T-cell (primary cell): ENCODE data around the gene IRF9. TPM values are rescaled to one million over a fixed set of nuclear protein-coding genes. Genes with fewer than 3 reads are reported as not detected.
A peak's percentile ranks its signal among the peaks of the same experiment; 100 is the strongest.

Experiments
- ATAC-seq, 4 experiments: fragments of 200-7000 bp in 3 of 4; fragments of 150-1000 bp in 1 of 4; cut with Tn5 transposase; replicated peaks in 1 of 4; 1 replicate in 3 of 4; 2 replicates in 1 of 4; pipeline ENCODE4 v1.10.0; 2021; ENCODE audit warnings: moderate library complexity in 3 of 4, mild to moderate bottlenecking in 2 of 4, moderate number of reproducible peaks in 1 of 4
- CTCF ChIA-PET, 2 donors: fragments of 300-600 bp; sonication (Branson Sonifier 250); formaldehyde crosslinking; loops; one replicate each; lab custom pipeline; 2022; ENCODE audit warnings: antibody characterized with exemption in 2 of 2; lab: Charles Lee
- POLR2A ChIA-PET, 2 donors: fragments of 300-600 bp; sonication (Branson Sonifier 250); formaldehyde crosslinking; loops; one replicate each; lab custom pipeline; 2022; ENCODE audit warnings: antibody characterized with exemption in 2 of 2; lab: Charles Lee
- DNase-seq, 35 experiments: peaks; one replicate each; pipeline versions ENCODE4 v3.0.0 to v3.0.0-alpha.2; 2013 to 2023
- H3K27ac ChIP-seq: one replicate; pipeline ENCODE4 v1.5.1; 2013; ENCODE audit warnings: low read length
- H3K27me3 ChIP-seq, 2 experiments: replicated peaks in 1 of 2; 1 replicate in 1 of 2; 2 replicates in 1 of 2; pipeline versions ENCODE4 v1.6.1 to v1.7.0; 2013; ENCODE audit warnings: low read length in 1 of 2, mixed read lengths in 1 of 2; ENCODE audit not compliant: control insufficient read depth in 2 of 2, insufficient read depth in 2 of 2; ENCODE audit errors: extremely low read depth in 1 of 2
- H3K36me3 ChIP-seq, 2 donors: 1 replicate in 1 of 2; 2 replicates in 1 of 2; pipeline versions ENCODE4 v1.6.1 to v1.7.0; 2013; ENCODE audit warnings: low read length in 1 of 2; ENCODE audit not compliant: control insufficient read depth in 2 of 2, insufficient read depth in 1 of 2; ENCODE audit errors: extremely low read depth in 1 of 2
- H3K4me1 ChIP-seq, 2 experiments: 1 replicate in 1 of 2; 2 replicates in 1 of 2; pipeline versions ENCODE4 v1.6.1 to v1.7.0; 2013; ENCODE audit warnings: low read length in 2 of 2, mixed read lengths in 1 of 2; ENCODE audit not compliant: insufficient read depth in 2 of 2, control insufficient read depth in 1 of 2; ENCODE audit errors: extremely low read depth in 1 of 2
- H3K4me3 ChIP-seq, 2 donors: 1 replicate in 1 of 2; 2 replicates in 1 of 2; pipeline versions ENCODE4 v1.5.1 to v1.7.0; 2013; ENCODE audit warnings: mild to moderate bottlenecking in 2 of 2, low read length in 1 of 2, moderate library complexity in 1 of 2; ENCODE audit not compliant: control insufficient read depth in 1 of 2; ENCODE audit errors: extremely low read depth in 1 of 2
- H3K9me3 ChIP-seq: 2 replicates; pipeline ENCODE4 v1.7.0; 2013
- H3K27ac Mint-ChIP-seq, 2 donors: one replicate each; pipeline ENCODE4 v1.8.0; 2020 to 2021; ENCODE audit warnings: mild to moderate bottlenecking in 2 of 2, mixed read lengths in 2 of 2
- H3K27me3 Mint-ChIP-seq, 2 donors: one replicate each; pipeline ENCODE4 v1.8.0; 2021 to 2022; ENCODE audit warnings: mixed read lengths in 2 of 2
- H3K36me3 Mint-ChIP-seq: one replicate; pipeline ENCODE4 v1.8.0; 2021; ENCODE audit warnings: mixed read lengths
- H3K4me1 Mint-ChIP-seq, 3 donors: one replicate each; pipeline ENCODE4 v1.8.0; 2020 to 2022; ENCODE audit warnings: mixed read lengths in 3 of 3, mild to moderate bottlenecking in 1 of 3
- H3K4me3 Mint-ChIP-seq, 3 donors: one replicate each; pipeline ENCODE4 v1.8.0; 2020 to 2022; ENCODE audit warnings: mild to moderate bottlenecking in 3 of 3, mixed read lengths in 3 of 3, moderate library complexity in 3 of 3
- H3K9me3 Mint-ChIP-seq, 3 donors: one replicate each; pipeline ENCODE4 v1.8.0; 2020 to 2022; ENCODE audit warnings: mixed read lengths in 3 of 3
- WGBS: methylation state at CpG from one replicate; pipeline ENCODE4 v1.1.5; 2013; ENCODE audit warnings: missing lambda C conversion rate; ENCODE audit not compliant: insufficient coverage; 5-methylcytosine and 5-hydroxymethylcytosine counted together
- total RNA-seq, 35 experiments: library from RNA in 6 of 35; stranded (reverse) in 6 of 35; fragments of 120-200 nt in 1 of 35; gene quantifications; one replicate each; pipeline versions ENCODE4 v1.2.1 to v1.2.4 and lab custom pipeline; 2013 to 2026

The IRF9 gene
- total RNA-seq, 5 donors from 2014 or later (not counting 1 experiment from before 2014, with no cell fraction given), result 201 to 285 (median 215) TPM

DNA sequence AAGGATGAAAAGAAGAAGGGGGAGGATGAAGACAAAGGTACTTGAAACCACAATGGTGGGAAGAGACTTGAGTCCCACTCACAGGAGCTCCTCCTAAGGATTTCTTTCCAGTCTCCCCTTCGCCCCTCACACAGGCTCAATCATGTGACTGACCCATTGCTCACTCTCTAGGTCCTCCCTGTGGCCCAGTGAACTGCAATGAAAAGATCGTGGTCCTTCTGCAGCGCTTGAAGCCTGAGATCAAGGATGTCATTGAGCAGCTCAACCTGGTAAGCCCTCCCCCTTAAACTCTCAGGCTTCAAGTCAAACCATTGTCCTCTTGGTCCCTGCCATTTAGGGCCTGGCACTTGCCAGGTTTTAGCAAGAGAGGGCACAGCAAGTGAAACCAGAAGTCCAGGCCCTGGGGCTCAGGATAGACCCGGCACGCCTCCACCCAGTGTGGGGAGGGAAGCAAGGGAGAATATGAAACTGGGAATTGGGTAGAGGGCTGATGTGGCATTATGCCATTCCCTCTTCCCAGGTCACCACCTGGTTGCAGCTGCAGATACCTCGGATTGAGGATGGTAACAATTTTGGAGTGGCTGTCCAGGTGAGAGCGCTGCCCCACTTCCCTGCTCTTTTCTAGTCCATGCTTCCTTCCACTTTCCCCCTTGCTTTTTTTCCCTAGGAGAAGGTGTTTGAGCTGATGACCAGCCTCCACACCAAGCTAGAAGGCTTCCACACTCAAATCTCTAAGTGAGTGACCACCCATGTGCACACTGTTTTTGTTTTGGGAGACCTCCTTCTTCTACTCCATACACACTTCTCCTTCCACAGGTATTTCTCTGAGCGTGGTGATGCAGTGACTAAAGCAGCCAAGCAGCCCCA lies 23.3 kb upstream of the IRF9 start:
- Mint-ChIP-seq H3K9me3 (no peaks in the 10 kb centered on the region), H3K27me3 (no peaks in the 10 kb centered on the region), H3K36me3 (peaks cover 17% of the 10 kb centered on the region), H3K4me3 (peak overlapping the region; percentile 83 to 97 (median 88)), H3K4me1 (peaks cover 60 to 67% (median 65%) of the 10 kb centered on the region in 3 donors), H3K27ac (peak overlapping the region; percentile 90 to 94)
- H3K9me3 ChIP-seq, result no peaks in the 10 kb centered on the region
- no peak for ATAC-seq
- CTCF ChIA-PET, result interaction anchor here (0.7 to 3.1 kb wide), 5 partner anchors 9 to 23 kb away, joined by 3 to 15 read pairs (median 6); partner anchors contain the start of genes PSME2 (in 2 of the 2), RNF31 (in 2 of the 2), DCAF11 (in 1 of the 2) and IRF9 (in 1 of the 2)
- H3K4me3 ChIP-seq, result no peak overlapping the region
- POLR2A ChIA-PET, result interaction anchor here (0.6 to 1.6 kb wide), 3 partner anchors 9 to 76 kb away, joined by 3 to 4 read pairs (median 4); partner anchors contain the start of gene RNF31 (in 1 of the 2)
- H3K27me3 ChIP-seq, result no peaks in the 10 kb centered on the region
- H3K27ac ChIP-seq, result no peak overlapping the region
- no peak for DNase-seq
- H3K36me3 ChIP-seq, result peaks cover 13 to 26% of the 10 kb centered on the region in 2 donors
- WGBS, result 85% methylated on average over 3 of the region's 8 CpGs
- H3K4me1 ChIP-seq, result peaks cover 21 to 62% of the 10 kb centered on the region in 2 experiments

DNA sequence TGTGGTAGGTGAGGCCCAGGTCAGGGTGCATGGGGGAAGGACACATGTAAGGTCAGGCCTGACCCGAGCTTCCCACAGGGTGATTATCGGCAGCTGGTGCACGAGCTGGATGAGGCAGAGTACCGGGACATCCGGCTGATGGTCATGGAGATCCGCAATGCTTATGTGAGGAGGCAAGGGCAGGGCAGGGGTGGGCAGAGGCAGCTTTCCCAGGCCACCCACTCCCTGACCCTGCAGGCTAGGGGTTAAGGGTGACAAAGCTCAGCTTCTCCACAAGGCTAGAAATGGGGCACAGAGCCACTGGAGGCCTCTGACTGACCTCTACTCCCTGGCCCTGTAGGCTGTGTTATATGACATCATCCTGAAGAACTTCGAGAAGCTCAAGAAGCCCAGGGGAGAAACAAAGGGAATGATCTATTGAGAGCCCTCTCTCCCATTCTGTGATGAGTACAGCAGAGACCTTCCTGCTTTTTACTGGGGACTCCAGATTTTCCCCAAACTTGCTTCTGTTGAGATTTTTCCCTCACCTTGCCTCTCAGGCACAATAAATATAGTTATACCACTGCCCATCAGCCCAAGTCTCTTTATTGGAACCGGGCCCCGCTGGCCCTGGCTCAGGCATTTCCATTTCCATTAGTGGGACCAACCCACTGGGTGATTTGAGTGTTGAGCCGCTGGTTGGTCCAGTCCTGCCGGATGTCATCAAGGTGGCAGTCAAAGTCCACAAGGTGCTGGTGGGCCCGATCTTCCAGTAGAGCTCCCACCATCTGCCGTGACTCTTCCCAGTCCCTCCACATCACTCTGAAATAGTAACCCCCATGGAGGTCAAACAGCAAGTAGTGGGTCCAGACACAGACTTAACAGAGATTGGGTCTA lies 22.4 kb upstream of the IRF9 start:
- no peaks in the 10 kb centered on the region for H3K9me3 ChIP-seq
- POLR2A ChIA-PET, result interaction anchor here in 1 of 2 donors (0.6 kb wide), 1 partner anchor 8 kb away, joined by 3 read pairs; the partner anchor contains the start of gene RNF31
- no peak for ATAC-seq
- Mint-ChIP-seq H3K4me1 (peaks cover 64 to 70% (median 68%) of the 10 kb centered on the region in 3 donors), H3K4me3 (peak overlapping the region; percentile 62 to 97 (median 70)), H3K27ac (peak overlapping the region; percentile 79 to 94), H3K27me3 (no peaks in the 10 kb centered on the region), H3K36me3 (peaks cover 24% of the 10 kb centered on the region), H3K9me3 (no peaks in the 10 kb centered on the region)
- H3K27ac ChIP-seq, result no peak overlapping the region
- 94% methylated on average over 13 of the region's 13 CpGs for WGBS
- CTCF ChIA-PET, result interaction anchor here in 1 of 2 donors (1.0 to 3.1 kb wide), 2 partner anchors 9 to 24 kb away, joined by 3 to 15 read pairs; partner anchors contain the start of genes DCAF11, NRL, PSME2 and RNF31
- DNase-seq, result no peak
- no peak overlapping the region for H3K4me3 ChIP-seq
- peaks cover 16 to 35% of the 10 kb centered on the region in 2 donors for H3K36me3 ChIP-seq
- H3K4me1 ChIP-seq, result peaks cover 17 to 57% of the 10 kb centered on the region in 2 experiments
- H3K27me3 ChIP-seq, result no peaks in the 10 kb centered on the region

DNA sequence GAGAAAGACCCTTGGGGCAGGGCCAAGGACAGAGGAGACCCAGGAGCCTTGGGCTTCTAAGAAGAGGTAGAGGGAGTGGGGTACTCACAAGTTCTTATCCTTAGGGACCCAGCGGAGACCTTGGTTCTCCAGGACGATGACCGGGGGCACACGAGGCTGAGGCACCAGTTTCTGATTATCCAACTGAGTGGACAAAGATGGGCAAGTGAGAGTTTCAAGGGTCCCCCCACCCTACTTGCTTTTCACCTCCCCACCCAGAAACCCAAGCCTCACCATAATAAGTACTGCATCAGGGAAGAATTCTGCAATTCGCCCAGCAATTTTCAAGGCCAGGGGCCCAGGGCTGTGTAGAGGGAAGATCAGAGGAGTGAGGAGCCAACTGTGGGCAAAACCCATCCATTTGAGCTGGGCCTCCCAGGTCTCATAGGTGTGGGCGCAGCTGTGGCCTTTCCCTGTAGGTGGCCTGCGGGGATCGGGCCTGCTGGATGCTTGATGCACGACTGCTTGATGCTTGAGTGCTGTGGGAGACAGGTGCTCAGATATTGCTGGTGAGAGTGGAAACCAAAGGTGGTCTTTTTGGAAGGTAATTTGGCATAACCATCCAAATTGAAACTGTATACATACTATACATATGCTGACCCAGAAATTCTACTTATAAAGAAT lies 21.7 kb upstream of the IRF9 start:
- Histone ChIP-seq H3K27me3 (no peaks in the 10 kb centered on the region), H3K9me3 (no peaks in the 10 kb centered on the region), H3K36me3 (peaks cover 19 to 43% of the 10 kb centered on the region in 2 donors), H3K4me3 (no peak overlapping the region), H3K27ac (no peak overlapping the region), H3K4me1 (peaks cover 17 to 63% of the 10 kb centered on the region in 2 experiments)
- ATAC-seq (no peak), DNase-seq (peak in 1 of 35 experiments; percentile 30)
- ChIA-PET CTCF (no interaction called here), POLR2A (interaction anchor here in 1 of 2 donors (0.5 kb wide), 1 partner anchor 50 kb away, joined by 3 read pairs; no protein-coding TSS in a partner anchor)
- Mint-ChIP-seq H3K27ac (peak overlapping the region; percentile 57 to 70), H3K4me1 (peaks cover 68 to 74% (median 72%) of the 10 kb centered on the region in 3 donors), H3K9me3 (no peaks in the 10 kb centered on the region), H3K4me3 (peak overlapping the region; percentile 62 to 97 (median 70)), H3K36me3 (peaks cover 30% of the 10 kb centered on the region), H3K27me3 (no peaks in the 10 kb centered on the region)
- 57% methylated on average over 1 of the region's 9 CpGs for WGBS

DNA sequence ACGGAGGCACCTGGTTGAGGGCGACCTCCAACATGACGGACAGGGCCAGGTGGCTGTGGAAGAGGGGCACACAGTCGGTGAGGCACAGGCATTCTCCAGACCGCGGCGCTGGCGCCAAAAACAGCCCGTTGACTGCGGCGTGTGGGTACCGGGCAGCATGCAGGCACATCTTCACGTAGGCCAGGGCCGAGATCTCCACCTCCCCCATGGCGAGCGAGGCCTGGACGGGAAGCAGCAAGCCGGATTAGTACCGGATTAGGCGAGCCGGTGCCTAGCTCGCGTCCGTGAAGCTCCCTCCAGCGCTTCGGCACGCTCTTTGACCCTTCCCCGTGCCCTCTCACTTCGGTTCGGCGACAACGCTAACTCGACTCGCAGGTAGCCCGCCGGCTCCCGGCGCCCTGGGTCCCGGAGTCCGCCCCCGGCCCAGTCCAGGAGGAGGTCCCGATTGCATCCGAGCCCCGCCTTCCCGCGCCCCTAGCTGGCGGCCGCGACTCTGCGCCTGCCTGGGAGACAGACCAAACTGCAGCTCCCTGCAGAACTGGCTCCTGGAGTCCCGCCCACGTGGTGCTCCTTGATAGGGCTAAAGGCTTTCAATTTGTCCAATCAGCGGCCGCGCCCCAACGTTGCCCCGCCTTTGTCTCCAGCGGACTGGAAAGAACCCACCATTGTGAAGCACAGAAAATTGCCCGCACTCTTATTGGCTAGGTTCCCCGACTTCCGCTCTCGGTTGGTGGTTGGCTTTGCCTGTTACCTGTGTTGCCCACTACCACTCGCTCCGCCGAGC lies 19.8 kb upstream of the IRF9 start, which contains the start of gene EMC9:
TSS of gene EMC9 (minus strand) at position 495 of the 784 bp plus-strand sequence. CDS start at position 208, 287 bp downstream.
- Mint-ChIP-seq H3K27me3 (no peaks in the 10 kb centered on the region), H3K4me3 (peak within 1 kb of the TSS; percentile 85 to 97 (median 88)), H3K9me3 (no peaks in the 10 kb centered on the region), H3K27ac (peak within 1 kb of the TSS; percentile 90 to 92), H3K36me3 (peaks cover 33% of the 10 kb centered on the region), H3K4me1 (peaks cover 80 to 84% (median 82%) of the 10 kb centered on the region in 3 donors)
- peak; percentile 98 to 100 (median 99) for DNase-seq
- no peaks in the 10 kb centered on the region for H3K9me3 ChIP-seq
- peaks cover 19 to 51% of the 10 kb centered on the region in 2 donors for H3K36me3 ChIP-seq
- H3K4me1 ChIP-seq, result peaks cover 22 to 72% of the 10 kb centered on the region in 2 experiments
- peak within 1 kb of the TSS; percentile 63 for H3K27ac ChIP-seq
- no peaks in the 10 kb centered on the region for H3K27me3 ChIP-seq
- ChIA-PET CTCF (interaction anchor here (0.6 to 2.2 kb wide), 5 partner anchors 20 to 167 kb away, joined by 3 to 13 read pairs (median 7); partner anchors contain the start of genes CIDEB (in 1 of the 2), DCAF11 (in 1 of the 2), IRF9 (in 1 of the 2) and NRL (in 1 of the 2)), POLR2A (interaction anchor here (0.5 to 1.0 kb wide), 8 partner anchors 20 to 1046 kb away, joined by 3 to 15 read pairs (median 4); partner anchors contain the start of genes ACIN1 (in 1 of the 2), C14orf119 (in 1 of the 2), DCAF11 (in 1 of the 2) and IRF9 (in 1 of the 2))
- ATAC-seq, result peak; percentile 90 to 93 (median 90)
- WGBS, result under 1% methylated on average over 61 of the region's 65 CpGs
- peak within 1 kb of the TSS; percentile 69 to 90 for H3K4me3 ChIP-seq

DNA sequence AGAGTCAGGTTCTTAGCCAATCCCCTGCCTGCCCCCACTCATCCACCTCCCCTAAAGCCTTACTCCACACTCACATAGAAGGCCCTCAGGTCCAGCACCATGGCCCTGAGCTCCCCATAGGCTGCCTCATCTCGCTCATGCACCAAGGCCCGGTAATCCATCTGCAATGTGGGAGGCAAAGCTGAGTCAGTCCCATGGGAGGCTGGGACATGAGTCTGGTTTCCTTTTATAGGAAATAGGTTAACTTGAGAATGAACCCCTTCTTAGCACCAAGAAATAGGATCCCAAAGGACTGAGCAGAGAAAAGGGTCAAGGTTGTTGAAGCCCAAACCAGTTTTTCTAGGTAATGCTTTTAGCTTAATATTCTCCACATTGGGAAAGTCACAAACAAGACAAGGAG lies 17.6 kb upstream of the IRF9 start:
- Histone ChIP-seq H3K36me3 (peaks cover 15 to 36% of the 10 kb centered on the region in 2 donors), H3K4me3 (no peak overlapping the region), H3K27me3 (no peaks in the 10 kb centered on the region), H3K4me1 (peaks cover 23 to 59% of the 10 kb centered on the region in 2 experiments), H3K27ac (no peak overlapping the region), H3K9me3 (no peaks in the 10 kb centered on the region)
- Mint-ChIP-seq H3K9me3 (no peaks in the 10 kb centered on the region), H3K27ac (peak overlapping the region; percentile 39 to 46), H3K4me1 (peaks cover 69 to 77% (median 73%) of the 10 kb centered on the region in 3 donors), H3K4me3 (peak overlapping the region in 2 of 3 donors; percentile 24 to 85), H3K36me3 (peaks cover 27% of the 10 kb centered on the region), H3K27me3 (no peaks in the 10 kb centered on the region)
- ATAC-seq (no peak), DNase-seq (no peak)
- WGBS, result no CpG with 5 or more reads among the region's 2 CpGs
- ChIA-PET POLR2A (no interaction called here), CTCF (interaction anchor here in 1 of 2 donors (1.4 kb wide), 1 partner anchor 29 kb away, joined by 3 read pairs; the partner anchor contains the start of genes DCAF11 and NRL)
